M059J (cell line): ENCODE measurements around the gene FEM1B. TPM values are rescaled to one million over a fixed set of nuclear protein-coding genes. Genes with fewer than 3 reads are reported as not detected.

Source experiments
- DNase-seq: peaks from one replicate; pipeline ENCODE4 v3.0.0-alpha.2; 2012; ENCODE audit warnings: low read depth
- total RNA-seq: library from RNA; depleted of rRNA; stranded (reverse); fragments of >200 nt; shearing (Covaris generic); gene quantifications from 2 replicates; pipeline ENCODE4 v1.2.3, GENCODE V29; 2014

The FEM1B gene
- total RNA-seq, 1 experiment from 2014 or later: 26.0 TPM

DNA sequence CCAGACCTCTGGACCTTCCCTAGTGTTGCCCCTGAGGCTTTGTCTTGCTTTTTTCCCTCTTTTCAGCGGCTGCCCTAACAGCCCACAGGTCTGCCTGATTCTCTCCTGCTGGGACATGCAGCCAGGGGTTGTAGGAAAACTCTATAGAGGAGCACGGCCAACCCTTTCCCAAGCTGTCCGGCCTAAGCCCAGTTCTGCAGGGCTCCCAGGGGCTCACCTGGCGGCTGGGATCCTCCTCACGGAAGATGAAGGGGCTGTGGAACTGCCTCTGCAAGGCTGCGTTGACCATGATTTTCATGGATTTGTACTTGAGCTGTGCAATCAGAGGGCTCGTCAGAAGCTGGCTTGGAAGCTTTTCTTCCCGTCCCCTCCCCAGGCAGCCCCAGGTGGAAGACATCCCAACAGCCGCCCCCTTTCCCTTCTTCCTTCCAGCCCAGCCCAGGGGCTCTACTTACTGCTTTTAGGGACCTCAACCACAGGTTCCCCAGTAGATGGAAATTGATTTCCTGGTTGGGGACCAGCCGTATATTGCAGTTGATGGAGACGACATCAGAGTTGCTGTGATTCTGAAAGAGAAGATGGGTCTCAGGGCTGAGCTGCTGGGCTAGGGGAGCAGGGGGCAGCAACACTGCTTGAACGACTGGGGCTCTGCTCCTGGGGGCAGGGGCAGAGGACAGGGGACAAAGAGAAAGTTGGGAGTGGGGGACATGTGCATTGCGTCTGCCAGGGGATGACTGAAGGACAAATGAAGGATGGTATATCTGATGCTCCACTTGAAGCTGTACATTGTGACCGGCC, 29.8 kb downstream of the FEM1B start:
- DNase-seq: no peak

DNA sequence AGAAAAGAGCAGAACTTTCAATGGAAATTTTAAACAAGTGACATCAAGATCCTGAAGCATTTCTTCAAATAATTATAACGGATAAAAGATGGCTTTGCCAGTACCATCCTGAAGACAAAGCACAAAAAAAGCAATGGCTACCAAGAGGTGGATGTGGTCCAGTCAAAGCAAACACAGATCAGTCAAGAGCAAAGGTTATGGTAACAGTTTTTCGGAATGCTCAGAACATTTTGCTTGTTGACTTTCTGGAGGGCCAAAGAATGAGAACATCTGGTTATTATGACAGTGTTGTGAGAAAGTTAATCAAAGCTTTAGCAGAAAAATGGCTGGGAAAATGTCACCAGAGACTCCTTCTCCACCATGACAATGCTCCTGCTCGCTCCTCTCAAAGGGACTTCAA, 31.5 kb downstream of the FEM1B start:
- DNase-seq: no peak

DNA sequence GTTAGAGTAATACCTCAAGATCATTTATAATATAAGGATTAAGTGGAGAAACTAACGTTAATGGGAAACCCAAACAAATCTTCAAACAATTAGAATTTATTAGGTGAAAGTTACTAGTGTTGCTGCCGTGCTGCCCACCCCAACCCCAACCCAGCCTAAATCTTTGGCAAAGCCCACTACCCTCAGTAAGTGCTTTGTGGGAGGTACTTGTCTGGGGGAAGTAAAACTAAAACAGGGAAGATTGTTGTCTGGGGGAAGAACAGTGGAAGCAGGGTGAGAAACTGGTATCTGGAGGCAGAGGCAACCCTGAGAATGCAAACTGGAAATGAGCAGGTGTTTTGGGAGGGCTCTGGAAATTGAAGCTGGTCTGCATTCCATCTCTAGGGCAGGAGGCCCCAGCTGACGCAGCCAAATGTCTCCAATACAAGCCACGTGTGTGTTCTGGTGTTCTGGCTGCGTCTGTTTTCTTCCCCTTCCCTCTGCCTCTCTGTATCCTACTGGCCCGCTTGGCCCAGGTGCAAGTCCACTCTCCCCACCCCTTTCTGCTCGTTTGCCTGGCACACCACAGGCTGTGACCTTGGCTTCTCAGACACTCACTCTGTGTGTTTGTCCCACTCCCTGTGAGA, 32.7 kb downstream of the FEM1B start:
- no peak for DNase-seq

DNA sequence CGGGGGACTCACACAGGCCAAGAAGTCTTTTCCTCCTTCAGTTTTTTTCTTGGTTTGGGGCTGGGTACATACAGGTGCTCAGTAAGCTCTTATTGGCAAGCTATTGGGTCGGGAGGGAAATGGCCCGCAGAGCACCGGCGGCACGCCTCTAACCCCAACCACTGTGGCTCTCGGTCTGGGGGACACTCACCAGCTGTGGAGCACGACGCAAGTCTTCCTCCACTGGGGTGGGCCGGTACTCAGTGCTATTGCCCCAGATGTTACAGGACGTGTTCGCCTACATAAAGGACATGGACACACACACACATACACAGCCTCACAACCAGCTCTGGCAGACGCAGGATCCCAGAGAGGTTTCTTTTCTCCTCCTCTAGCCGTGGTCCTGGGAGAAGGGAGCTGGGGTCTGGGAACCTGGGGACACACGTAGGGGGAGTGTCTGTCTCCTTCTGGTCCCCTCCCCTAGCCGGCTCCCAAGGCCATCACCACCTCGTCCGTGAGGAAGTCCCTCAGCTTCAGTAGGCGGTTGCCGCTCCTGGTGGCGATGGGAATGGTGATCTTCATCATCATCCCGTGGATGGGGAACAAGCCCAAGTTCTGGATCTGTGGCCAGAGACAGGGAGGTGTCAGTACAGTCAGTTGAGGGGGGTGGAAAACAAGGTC, 33.4 kb downstream of the FEM1B start:
- DNase-seq: no peak

DNA sequence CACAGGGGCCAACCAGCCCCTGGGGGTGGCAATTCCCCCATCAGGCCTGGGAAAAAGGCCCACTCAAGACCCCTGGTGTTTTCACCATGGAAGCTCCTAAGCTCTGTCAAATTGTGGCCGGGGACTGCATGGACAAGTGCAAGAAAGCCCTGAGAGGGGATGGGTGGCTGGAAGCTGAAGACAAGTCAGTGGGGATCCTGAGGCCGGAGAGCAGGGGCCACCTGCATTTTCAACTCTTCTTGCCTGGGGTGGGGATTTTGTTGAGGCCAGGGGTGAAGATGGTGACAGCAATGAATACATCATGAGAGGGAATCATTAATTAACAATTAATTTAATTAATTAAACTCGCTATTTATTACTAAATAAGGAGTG, 33.9 kb downstream of the FEM1B start:
- DNase-seq: no peak

DNA sequence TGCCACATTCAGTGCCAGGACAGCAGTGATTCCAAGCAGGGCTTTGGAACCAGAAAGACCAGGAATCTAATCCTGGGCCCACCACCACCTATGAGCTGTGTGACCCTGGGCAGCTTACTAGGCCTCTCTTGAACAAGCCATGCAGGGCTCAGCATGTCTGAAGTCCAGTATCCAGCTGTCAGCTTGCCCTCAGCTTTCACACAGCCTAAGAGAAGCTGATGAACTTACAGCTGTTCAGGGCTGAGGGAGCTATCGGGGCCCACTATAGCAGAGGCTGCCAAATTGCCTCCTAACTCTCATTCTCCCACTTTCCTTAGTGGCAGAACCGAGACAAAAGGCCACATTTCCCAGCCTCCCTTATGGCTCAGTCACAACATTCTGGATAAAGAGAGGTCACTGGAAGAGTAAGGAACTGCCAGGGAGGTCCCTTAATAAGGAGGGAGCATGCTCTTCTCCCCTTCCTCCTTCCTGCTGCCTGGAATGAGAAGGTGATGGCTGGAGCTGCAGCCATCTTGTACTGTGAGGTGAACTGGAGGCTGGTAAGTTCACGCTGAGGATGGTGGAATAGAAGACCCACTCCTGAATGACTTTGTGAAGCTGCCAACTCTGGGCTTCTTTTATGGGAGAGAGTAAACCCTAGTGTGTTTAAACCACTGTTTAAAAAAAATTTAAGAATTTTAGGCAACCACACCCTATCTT, 34.5 kb downstream of the FEM1B start:
- no peak for DNase-seq

DNA sequence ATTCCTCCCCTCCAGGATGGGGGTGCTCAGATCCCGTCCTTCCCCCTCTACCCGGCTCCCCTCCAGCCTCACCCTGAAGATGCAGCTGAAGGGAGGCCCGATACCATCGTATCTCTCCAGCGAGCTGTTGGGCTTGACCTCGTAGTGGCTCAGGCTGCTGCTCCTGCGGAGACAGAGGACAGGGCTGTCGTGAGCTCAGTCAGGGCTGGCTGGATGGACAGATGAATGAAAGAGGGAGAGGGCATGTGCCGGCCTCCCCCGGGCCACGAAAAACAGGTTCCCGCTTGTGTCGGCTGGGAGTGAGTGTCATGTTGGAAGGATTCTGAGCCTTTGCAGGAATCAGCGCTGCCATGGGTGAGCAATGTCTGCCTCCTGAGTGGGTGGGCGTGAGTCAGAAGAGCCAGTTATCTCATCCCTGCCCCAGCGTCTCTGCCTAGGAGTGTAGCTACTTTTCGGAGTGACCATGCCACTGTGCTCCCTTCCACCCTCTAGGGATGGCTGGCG, 35.2 kb downstream of the FEM1B start:
- no peak for DNase-seq

DNA sequence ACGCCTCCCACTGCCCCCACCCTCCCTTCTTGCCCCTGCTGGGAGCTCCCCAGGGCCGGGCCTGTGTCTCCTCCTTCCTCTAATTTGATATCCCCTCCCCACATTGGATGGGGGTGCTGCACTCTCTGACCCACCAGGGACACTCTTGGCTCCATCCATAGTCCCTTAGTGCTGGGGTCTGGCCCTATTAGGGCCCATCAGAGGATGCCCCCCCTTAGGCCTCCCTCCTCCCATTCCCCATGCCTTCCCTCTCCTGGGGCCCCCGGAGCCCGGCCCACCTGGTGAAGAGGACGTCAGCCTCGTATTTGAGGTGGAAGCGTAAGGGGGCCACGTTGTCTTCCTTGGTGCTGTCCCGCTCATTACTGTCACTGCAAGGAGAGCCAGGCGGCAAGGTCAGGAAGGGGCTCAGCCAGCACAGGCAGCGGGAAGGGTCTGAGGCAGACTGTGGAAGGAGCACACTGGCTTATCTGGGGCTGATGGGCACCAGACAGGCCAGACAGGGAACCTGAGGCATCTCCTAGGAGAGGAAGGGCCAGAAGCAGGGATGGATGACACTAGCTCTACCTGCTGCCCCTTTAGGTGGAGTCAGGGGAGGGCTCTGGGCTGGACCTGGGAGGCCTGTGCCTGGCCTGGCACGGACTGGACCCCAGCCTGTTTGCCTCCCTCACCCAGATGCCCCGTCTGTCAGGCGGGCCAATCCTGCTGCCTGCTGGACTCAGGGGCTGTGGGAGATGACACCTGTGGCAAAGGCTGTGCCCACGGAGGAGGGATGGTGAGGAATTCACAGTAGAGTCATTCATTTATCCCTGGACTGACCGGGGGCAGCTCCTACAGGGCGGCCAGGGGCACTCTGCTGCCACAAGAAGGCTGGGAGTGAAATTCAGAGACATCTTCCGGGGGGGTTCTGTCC, 36.2 kb downstream of the FEM1B start:
- no peak for DNase-seq

DNA sequence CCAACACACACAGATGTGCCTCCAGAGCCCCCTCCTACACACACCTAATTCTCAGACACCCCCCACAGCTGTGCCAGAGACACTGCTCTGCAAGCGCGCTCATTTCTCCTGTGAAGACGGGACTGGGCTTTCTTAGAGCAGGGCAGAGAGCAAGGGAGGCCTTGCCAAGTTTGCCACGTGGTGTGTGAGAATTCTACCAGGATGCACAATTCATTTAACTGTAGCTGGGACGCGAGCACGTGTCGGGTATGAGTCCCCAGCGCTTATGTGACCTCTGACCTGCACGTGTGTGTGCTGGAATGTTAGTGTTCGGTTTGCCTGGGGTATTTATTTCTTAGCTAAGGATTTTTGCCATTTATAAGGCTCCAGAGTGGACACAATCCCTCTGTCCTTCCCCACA, 37.0 kb downstream of the FEM1B start:
- DNase-seq: no peak

DNA sequence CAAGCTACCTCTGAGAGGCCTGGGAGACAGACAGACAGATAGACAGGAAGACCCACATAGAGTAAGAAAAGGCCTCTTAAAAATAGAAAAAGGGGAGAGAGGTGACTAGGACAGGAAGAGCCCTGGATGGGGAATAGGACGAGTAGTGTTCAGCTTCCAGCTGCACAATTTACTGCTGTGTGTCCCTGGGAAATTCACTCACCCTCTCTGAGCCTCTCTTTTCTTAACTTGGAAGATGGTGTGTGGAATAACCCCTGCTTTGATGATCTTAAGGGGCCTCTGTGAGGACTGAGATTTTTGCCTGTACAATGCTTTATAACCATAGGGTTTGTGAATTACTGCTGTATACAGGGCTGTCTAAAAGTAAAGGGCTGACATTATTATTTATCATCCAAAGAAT, 37.5 kb downstream of the FEM1B start:
- DNase-seq: no peak

DNA sequence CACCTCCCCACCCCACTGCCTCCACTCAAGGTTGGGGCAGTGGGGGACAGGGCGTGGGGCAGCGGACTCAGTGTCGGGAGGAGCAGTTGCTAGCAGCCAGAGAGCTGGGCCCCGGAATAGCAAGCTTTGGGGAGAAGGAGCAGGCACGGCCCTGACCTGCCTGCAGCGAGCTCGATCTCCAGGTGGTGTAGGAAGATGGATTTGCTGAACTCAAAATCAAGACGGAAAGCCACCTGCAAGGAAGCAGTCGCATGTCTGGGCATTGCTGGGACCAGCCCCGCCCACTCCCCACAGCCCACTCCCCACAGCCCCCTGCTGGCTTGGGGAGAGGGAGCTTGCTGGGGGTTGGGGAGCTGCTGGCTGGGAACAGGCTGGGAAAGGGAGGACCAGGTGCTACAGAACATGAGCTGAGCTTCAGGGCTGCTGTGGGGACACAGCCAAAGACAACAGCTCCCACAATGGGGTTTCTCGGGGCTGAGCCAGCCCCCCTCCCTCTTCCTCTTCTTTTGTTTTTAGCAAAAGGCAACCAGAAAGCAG, 38.0 kb downstream of the FEM1B start:
- DNase-seq: no peak

DNA sequence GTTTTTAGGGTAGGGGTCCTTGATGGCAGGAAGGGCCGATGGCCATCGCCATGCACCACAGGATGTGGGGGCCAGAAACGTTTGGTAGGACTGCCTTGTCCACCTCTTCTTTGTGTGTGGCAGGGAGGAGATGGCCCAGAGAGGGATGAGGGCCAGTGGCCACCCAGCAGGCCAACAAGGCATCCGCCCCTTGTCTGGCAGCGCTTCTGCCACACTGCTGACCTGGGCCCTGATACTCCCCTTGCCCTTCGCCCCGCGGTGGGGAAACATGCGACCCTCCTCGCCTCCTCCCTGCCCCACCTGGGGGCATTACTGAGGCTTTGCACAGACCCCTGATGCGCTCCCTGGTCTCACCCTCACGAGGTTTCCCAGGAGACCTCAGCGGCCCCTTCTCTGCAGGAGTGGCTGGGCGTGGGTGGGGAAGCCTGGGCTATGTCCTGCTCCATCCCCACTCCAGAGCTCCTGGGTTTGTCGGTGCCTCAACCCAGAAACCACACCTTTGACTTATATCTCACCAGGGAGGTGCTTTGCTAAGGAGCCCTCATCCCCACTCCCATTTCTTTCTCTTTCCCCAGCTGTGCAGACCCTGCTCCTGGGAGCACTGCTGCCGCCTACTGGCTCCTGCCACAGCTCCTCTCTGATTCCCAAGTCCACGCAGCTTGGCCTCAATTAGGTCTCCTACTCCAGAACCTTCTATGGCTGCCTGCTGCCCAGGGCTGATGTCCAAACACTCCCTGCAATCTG, 38.7 kb downstream of the FEM1B start:
- DNase-seq: no peak

DNA sequence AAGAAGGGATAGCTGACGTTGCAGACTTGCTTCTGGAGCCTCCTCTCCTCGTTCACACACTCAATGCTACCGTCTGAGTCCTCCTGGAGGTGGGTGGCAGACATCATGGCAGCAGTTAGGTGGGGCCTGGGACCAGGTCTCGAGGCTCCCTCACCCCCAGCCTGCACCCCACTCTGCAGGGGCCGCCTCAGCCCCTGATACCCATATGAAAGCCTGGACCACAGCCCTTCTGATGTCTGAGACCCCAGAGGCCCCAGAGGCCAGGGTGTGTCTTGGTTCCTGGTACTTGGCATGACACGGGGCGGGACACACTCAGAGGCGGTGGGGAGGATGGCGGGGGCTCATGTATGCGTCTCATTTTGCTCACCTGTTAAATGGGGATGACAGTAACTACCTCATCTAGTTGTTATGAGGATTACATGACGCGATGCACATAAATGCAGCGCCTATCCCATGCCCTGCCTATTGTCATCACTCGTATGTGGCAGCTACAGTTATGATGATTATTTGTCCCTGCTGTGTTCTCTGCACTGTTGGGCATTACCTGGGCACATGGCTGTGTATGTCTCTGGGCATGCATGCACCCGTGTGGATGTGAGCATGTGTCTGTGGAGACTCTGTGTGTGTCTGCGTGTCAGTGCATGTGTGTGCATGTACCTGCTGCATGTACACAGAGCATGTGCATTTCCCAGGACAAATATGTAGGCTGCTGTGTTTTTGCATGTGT, 39.9 kb downstream of the FEM1B start:
- DNase-seq: no peak

DNA sequence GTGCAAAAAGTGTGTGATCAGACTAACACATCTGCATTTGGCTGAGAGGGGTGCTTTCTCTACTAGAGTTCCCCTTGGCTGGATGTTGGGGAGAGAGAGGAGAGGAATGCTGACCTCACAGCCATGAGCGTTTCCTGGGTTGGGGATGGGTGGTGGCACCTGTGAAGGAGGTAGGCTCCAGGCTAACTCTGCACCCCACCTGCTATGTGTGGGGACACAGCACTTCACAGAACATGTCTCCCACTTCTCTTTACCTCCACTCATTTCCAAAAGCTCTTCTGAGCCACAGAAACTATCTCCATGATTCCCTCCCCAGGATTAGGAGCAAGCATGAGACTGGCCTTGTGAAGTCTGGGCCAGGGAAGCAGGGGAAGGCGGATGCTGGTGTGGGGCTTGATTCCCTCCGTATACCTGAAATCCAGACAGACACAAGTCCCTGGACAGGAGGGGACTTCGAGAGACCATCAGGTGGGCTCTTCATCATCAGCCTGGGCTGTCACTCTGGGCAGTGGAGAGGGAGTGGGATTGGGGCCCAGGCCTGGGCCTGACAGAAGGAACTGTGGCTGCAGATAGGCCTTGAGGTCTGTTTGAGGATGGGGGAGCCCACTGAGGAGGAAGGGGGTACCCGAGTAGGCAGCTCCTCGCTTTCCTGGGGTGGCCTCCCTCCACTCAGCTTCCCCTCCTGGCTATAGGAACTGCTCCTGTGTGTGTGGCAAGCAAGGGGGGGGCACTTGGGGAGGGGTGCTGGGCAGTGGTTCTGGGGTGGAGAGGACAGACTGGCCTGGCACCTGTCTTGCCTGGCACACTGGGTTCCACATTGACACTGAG, 40.7 kb downstream of the FEM1B start:
- no peak for DNase-seq

DNA sequence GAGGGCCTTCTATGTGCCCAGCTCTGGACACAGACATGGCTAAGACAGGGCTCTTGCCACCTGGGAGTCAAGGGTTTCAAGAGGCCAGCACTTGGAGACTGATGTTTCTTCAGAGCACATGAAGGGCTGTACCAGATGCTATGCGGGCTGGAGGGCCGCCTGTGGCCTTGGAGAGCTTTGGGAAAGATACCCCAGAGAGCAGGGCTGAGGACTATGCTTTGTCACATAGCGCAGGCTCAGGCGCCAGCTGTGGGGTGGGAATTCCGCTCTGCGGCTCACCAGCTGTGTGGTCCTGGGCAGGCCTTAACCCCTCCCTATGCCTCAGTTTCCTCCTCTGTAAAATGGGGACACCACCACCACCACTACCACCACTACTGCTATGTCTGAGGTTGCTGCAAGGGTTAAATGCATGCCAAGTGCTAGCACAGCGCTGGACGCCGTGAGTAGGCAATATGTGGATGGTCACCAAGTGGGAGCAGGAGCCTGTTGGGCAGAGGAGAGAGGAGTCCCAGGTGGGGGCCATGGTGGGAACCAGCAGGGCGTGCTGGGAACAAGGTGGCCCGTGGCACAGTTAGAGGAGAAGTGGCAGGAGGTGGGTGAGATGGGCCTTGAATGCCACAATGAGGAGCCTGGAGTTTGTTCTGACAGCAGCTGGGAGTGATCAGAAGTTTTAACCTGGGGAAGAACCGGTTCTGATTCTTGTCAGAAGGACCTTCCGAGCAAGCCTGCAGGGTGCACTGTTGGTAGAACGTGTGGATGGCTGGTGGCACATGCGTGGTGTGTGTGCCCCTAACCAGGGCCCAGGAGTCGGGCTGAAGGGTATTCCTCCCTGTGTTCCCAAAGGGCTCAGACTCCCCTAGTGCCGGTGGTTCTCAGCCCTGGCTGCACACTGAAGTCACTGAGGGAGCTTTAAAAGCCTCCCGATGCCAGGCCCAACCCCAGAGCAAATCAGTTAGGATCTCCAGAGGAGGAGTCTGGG, 41.7 kb downstream of the FEM1B start:
- no peak for DNase-seq

DNA sequence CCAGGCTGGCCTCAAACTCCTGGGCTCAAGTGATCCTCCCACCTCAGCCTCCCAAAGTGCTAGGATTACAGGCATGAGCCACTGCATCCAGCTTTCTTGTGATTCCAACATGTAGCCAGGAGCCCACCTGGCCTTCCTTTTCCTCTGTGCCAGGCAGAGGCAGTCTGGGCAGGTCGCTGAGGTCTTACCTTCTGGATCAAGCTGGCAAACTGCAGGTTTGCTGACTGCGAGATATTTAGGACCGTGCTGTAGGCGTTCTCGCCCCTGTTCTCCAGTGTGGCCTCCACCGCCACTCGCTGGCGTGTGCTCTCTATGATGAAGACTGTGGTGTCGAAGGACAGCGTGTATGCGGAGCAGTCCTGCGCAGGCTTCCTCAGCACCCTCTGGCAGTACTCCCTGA, 42.5 kb downstream of the FEM1B start:
- DNase-seq: no peak

DNA sequence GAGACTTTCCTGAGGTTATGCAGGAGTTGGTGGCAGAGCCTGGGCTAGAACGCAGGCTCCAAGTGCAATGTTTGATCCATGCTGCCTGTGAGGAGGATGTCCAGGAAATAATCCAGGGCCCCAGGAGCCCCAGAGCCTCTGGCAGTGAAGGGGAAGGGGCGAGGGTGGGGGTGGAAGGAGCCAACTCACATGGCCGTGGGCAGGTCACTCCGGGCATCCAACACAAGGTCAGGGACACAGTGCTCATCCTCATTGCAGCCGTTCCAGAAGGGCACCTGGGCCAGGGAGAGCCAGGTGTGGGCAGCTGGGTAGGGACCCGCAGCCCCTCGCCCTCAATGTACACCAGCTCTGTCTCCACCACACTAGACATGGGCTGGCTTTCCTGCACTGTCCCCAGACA, 43.7 kb downstream of the FEM1B start:
- no peak for DNase-seq
